Motor neuron (in vitro differentiated cells): ENCODE measurements around the gene PTGR3. TPM values are rescaled to one million over a fixed set of nuclear protein-coding genes. Genes with fewer than 3 reads are reported as not detected.
A peak's percentile ranks its signal among the peaks of the same experiment; 100 is the strongest.

Source experiments
- ATAC-seq, 8 experiments: fragments of 200-7000 bp; cut with Tn5 transposase; replicated peaks in 6 of 8; 2 replicates each; pipeline ENCODE4 v1.8.0; 2021; ENCODE audit warnings: mild to moderate bottlenecking in 8 of 8, moderate library complexity in 8 of 8
- H3K27ac ChIP-seq, 2 donors: fragments of 250-450 bp; sonication (Bioruptor Pico); 2 replicates each; pipeline ENCODE4 v1.9.0; 2021; ENCODE audit warnings: antibody characterized with exemption in 2 of 2, mild to moderate bottlenecking in 2 of 2, moderate library complexity in 1 of 2
- H3K4me1 ChIP-seq, 2 donors: fragments of 250-450 bp; sonication (Bioruptor Pico); replicated peaks in 1 of 2; 2 replicates each; pipeline ENCODE4 v1.6.1; 2021; ENCODE audit warnings: antibody characterized with exemption in 2 of 2, mild to moderate bottlenecking in 2 of 2, moderate library complexity in 1 of 2
- H3K4me3 ChIP-seq, 5 donors: fragments of 250-450 bp; sonication (Bioruptor Pico); 2 replicates each; pipeline ENCODE4 v1.9.0; 2021; ENCODE audit warnings: antibody characterized with exemption in 5 of 5, mild to moderate bottlenecking in 5 of 5, moderate library complexity in 4 of 5
- WGBS, 10 experiments: fragments of 450-650 bp; shearing (Covaris generic); methylation state at CpG; one replicate each; pipeline ENCODE4 v1.0.0; 2022; 5-methylcytosine and 5-hydroxymethylcytosine counted together
- in situ Hi-C, 9 experiments: fragments of 400-800 bp; cut with MboI; loops; one replicate each; pipeline ENCODE4 v1.15.0; 2021; ENCODE audit warnings: low sequenced_read_pairs in 9 of 9, low pct_unique_long_range_greater_than_20kb in 2 of 9; ENCODE audit not compliant: unreplicated experiment in 9 of 9
- total RNA-seq, 8 experiments: library from RNA; unstranded; fragments of 300-600 nt; gene quantifications; 2 replicates each; pipeline versions ENCODE4 v1.2.3 to v1.2.4, GENCODE V29; 2022

PTGR3 gene, protein sequence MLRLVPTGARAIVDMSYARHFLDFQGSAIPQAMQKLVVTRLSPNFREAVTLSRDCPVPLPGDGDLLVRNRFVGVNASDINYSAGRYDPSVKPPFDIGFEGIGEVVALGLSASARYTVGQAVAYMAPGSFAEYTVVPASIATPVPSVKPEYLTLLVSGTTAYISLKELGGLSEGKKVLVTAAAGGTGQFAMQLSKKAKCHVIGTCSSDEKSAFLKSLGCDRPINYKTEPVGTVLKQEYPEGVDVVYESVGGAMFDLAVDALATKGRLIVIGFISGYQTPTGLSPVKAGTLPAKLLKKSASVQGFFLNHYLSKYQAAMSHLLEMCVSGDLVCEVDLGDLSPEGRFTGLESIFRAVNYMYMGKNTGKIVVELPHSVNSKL
- 10 to 100 TPM in 7 of 8 experiments, 1 to 10 TPM in 1; 9.0 to 41.9 (median 25.4) TPM for total RNA-seq

DNA sequence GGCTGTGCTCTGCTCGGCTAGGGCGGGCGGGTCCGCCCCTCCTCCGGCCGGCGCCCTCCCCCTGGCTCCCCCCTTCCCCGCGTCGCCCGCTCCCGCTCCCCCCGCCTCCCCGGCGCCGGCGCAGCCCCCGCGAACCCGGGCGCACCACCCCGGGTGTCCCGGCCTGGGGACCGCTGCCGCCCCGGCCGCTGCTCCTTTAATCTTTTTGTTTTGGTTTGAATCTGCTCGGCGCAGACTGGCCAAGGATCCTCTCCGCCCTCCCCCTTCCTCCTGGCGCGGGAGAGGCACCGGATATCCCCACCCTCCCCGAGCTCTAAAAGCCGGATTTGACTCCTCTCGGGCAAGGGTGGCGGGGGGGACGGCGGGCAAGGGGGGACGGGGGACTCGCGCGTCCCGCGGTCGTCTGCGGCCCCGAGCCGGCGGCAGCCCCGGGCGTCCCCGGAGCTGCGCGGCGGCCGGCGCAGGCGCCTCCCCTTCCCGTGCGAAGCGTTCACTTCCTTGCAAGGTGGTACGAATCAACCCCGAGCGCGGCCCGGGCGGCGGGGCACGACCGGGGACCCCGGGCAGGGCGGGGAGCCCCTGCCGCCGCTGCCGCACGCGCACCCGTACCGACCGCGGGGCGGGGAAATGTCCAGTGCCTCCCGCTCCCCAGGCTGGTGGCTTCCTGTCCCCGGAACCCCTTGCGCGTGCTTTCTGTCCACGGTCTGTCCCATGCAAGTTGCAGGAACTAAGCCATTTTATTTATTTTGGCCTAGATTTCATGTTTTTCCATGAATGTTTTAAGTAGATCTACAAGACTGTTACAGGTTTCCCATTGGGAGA is at the start of gene PTGR3:
Gene PTGR3, minus strand, starts transcription at position 11 of the 822 bp plus-strand sequence. CDS start 81 bp downstream, outside the sequence.
- H3K4me3 ChIP-seq = peak within 1 kb of the TSS; percentile 75 to 96 (median 78)
- peak within 1 kb of the TSS; percentile 94 to 96 for H3K27ac ChIP-seq
- peaks cover 0 to 8% of the 10 kb centered on the region in 2 donors for H3K4me1 ChIP-seq
- WGBS, 10 experiments = 0 to 7% (median 0%) methylated on average over 2 to 4 of the region's 88 CpGs; no CpG with 5 or more reads in 7 of the 10 experiments
- peak; percentile 41 to 68 (median 62) for ATAC-seq
- in situ Hi-C loops = loop anchor here in 6 of 9 experiments (10.0 to 25.0 kb wide), 5 partner anchors 253 to 1053 kb away; no protein-coding TSS in a partner anchor

DNA sequence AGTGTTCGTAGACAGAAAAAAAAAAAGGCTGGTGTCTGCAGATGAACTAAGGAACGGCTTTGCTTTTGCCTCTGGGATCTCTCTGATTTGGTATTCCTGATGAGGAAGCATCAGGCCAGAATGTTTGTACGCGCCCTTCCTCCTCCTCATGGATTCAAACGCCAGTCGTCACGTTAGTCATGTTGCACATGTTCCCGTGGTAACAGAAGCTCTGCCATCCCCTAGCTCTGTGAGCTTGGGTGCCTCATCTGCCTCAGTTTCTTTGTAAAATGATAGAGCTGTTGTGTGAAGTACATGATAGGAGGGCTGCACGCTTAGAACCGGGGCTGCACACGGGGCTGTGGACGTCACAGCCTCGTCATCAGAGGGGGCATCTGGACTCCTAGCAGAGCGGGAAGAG is 48.7 kb upstream of the PTGR3 start:
- 67 to 100% (median 85%) methylated on average over 2 to 9 of the region's 14 CpGs; no CpG with 5 or more reads in 1 of the 10 experiments for WGBS, 10 experiments
- Histone ChIP-seq H3K4me3 (no peak overlapping the region), H3K4me1 (peaks cover 41 to 87% of the 10 kb centered on the region in 2 donors), H3K27ac (no peak overlapping the region)
- ATAC-seq = peak in 3 of 8 experiments; percentile 25 to 26 (median 26)
- in situ Hi-C loops = no loop called here

DNA sequence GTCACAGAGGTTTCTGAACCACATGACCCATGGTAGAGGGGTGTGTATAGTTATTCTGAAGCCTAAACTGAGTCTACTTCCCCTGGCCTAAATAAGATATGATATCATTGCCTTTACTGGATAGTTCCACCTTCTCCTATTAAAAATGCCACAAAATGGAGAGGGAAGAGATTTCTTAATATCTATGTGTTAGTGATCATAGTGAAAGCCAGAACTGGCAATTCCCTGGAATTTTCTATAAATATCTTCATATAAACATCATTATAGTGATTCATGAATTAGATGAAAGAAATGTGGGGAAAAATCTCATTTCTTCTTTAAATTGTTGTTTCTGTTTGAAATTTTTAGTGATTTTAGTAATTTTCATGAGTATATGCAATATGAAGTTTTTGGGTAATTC is 47.4 kb upstream of the PTGR3 start:
- in situ Hi-C loops = no loop called here
- Histone ChIP-seq H3K4me3 (no peak overlapping the region), H3K4me1 (peaks cover 41 to 94% of the 10 kb centered on the region in 2 donors), H3K27ac (no peak overlapping the region)
- no peak for ATAC-seq

DNA sequence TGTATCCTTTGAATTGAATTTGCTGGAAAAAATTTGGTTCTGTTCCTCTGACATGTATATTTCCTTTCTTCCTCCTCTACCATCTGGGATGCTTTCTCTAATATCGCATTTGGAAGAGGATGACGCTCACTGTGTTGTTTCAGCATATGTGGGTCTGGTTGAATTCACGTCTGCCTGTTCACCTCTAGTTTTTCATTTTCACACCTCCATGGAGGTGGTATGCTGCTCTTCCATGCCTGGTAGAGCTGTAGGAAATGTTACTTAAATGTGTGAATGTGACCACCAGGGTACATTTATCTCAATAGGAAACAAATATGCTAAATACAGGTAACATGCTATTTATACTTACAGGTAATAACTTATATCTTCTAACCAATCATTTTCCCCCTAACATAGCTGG is 46.2 kb upstream of the PTGR3 start:
- Histone ChIP-seq H3K27ac (no peak overlapping the region), H3K4me1 (peaks cover 40 to 95% of the 10 kb centered on the region in 2 donors), H3K4me3 (no peak overlapping the region)
- in situ Hi-C loops = no loop called here
- 72 to 100% (median 83%) methylated on average over 1 to 3 of the region's 3 CpGs; no CpG with 5 or more reads in 4 of the 10 experiments for WGBS, 10 experiments
- ATAC-seq = no peak

DNA sequence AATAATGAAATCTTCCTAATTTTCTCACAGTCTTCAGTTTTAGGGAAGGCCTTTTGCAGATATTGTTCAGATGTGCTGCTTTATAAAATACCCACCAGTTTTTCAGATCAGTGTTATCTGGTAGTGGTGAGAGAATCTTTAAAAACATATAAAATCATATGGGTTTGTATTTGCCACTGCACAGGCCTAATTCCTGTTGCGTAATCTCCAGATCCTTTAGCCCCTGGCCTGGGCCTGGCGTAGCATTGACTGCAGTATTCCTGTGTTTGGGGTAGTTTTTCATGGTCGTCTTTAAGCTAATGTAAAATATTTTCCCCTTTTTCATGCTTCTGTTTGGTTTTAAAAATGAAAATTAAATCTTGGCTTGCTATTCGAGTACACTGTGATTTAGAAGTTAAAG is 44.8 kb upstream of the PTGR3 start:
- ATAC-seq = peak; percentile 24 to 65 (median 40)
- no peak overlapping the region for H3K27ac ChIP-seq
- 21 to 100% (median 83%) methylated on average over 1 to 4 of the region's 4 CpGs; no CpG with 5 or more reads in 1 of the 10 experiments for WGBS, 10 experiments
- H3K4me1 ChIP-seq = peaks cover 36 to 89% of the 10 kb centered on the region in 2 donors
- in situ Hi-C loops = no loop called here
- H3K4me3 ChIP-seq = no peak overlapping the region

DNA sequence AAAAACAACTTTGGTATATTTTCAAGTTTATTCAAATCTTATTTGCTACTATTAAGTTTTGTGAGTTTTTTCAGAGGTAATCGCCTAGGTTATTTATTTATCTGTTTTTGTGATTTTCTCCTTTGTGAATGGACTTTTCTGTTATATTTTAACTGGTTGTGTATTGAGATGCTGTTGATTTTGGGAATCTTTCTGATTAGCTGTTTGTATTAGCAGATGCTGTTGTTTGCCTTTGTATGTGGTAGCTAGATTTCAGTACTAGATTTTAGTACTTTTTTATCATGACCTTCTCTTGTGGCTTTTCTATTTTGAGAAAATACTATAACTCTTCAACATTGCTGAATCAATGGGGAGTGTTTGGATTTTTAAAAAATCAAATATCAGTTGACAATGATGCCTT is 44.1 kb upstream of the PTGR3 start:
- no peak overlapping the region for H3K4me3 ChIP-seq
- ATAC-seq = no peak
- WGBS, 10 experiments = 64 to 100% (median 80%) methylated on average over 1 of the region's 1 CpG; no CpG with 5 or more reads in 3 of the 10 experiments
- peaks cover 44 to 89% of the 10 kb centered on the region in 2 donors for H3K4me1 ChIP-seq
- no peak overlapping the region for H3K27ac ChIP-seq
- in situ Hi-C loops = no loop called here

DNA sequence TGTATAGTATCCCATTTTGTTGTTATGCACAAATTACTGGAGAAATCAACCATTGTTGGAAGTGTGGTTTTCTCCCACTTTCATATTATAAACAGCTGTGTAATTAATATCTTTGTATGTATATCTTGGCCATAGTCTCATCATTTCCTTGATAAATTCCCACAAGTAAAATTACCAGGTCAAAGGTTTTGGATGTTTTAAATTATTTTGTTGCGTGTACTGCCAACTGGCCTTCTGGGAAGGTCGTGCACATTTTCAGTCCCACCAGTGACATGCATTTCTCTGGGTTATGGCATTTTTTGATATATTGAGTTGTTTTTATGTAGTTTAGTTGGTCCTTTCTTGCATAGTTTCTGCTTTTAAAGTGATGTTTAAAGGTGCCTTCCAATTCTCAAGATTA is 43.2 kb upstream of the PTGR3 start:
- H3K27ac ChIP-seq = no peak overlapping the region
- 27 to 85% (median 55%) methylated on average over 1 to 2 of the region's 2 CpGs; no CpG with 5 or more reads in 1 of the 10 experiments for WGBS, 10 experiments

DNA sequence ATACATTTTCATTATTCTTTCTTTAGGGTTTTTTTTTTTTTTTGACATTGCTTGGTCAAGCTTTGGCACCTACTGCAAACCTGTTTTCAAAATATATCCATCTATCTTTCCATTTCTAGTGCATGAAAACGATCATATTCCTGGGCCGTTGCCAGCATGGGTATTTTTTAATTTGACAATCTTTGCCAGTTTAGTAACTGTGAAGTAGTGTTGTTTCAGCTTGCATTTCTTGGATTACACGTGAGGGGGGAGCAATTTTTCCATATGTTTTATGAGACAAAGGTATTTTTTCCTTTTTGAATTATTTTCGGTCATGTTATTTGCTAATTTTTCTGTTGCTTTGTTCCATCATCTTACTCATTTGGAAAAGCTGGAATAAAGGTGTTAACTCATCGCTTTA is 42.5 kb upstream of the PTGR3 start:
- in situ Hi-C loops = no loop called here
- no peak overlapping the region for H3K27ac ChIP-seq

More for the DNA sequence above, 43.2 kb upstream of the PTGR3 start:
- in situ Hi-C loops = no loop called here
- ATAC-seq = no peak
- Histone ChIP-seq H3K4me1 (peaks cover 49 to 89% of the 10 kb centered on the region in 2 donors), H3K4me3 (no peak overlapping the region)

DNA sequence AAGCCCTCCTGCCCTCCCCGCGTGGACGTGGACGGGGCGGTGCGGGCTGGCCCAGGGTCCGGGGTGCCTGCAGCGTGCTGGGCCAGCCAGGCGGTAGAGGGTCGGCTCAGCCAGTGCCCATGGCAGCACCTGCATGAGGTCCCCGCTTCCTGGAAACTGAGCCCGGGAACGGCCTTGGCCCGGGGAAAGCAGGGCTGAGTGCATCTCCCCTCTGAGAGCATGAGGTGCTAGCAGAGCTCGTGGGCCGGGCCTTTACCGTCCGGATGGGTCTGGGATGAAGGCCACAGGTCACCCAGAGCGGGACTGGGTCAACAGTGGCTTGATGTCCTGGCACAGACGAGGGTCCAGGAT is 41.5 kb upstream of the PTGR3 start:
- 94 to 100% (median 100%) methylated on average over 1 to 5 of the region's 20 CpGs; no CpG with 5 or more reads in 7 of the 10 experiments for WGBS, 10 experiments
- Histone ChIP-seq H3K27ac (no peak overlapping the region), H3K4me3 (no peak overlapping the region), H3K4me1 (peaks cover 59 to 89% of the 10 kb centered on the region in 2 donors)
- ATAC-seq = peak in 1 of 8 experiments; percentile 24
- in situ Hi-C loops = no loop called here

More for the DNA sequence above, 42.5 kb upstream of the PTGR3 start:
- ATAC-seq = no peak
- Histone ChIP-seq H3K4me1 (peaks cover 56 to 89% of the 10 kb centered on the region in 2 donors), H3K4me3 (no peak overlapping the region)
- 53 to 99% (median 86%) methylated on average over 3 to 5 of the region's 5 CpGs for WGBS, 10 experiments

DNA sequence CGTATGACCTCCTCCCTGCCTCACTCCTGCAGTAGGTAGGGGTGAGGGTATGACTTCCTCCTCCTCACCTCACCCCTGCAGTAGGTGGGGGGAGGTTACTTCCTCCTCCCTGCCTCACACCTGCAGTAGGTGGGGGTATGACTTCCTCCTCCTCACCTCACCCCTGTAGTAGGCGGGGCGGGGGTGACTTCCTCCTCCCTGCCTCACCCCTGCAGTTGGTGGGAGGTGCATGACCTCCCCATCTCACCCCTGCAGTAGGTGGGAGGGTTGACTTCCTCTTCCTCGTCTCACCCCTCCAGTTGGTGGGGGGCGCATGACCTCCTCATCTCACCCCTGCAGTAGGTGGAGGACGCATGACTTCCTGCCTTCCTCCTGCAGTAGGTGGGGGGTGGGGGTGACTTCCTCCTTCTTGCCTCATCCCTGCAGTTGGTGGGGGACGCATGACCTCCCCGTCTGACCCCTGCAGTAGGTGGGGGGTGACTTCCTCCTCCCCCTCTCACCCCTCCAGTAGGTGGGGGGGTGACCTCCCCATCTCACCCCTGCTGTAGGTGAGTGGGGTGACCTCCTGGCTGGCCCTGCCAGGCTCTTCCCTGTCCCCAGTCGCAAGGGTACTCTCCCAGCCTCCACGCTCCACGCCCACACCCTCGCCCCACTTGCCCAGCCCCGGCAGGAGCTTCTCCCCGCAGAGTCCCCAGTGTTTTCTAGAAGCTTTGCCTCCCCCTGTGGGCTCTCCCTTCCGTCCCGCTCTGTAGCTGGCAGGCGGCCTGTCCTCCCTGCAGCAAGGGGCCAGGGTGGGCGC is 40.9 kb upstream of the PTGR3 start:
- no peak overlapping the region for H3K4me3 ChIP-seq
- in situ Hi-C loops = no loop called here
- no peak overlapping the region for H3K27ac ChIP-seq
- ATAC-seq = peak in 2 of 8 experiments; percentile 12 to 18
- WGBS, 10 experiments = 100% methylated on average over 1 to 2 of the region's 18 CpGs; no CpG with 5 or more reads in 8 of the 10 experiments
- H3K4me1 ChIP-seq = peaks cover 58 to 89% of the 10 kb centered on the region in 2 donors

DNA sequence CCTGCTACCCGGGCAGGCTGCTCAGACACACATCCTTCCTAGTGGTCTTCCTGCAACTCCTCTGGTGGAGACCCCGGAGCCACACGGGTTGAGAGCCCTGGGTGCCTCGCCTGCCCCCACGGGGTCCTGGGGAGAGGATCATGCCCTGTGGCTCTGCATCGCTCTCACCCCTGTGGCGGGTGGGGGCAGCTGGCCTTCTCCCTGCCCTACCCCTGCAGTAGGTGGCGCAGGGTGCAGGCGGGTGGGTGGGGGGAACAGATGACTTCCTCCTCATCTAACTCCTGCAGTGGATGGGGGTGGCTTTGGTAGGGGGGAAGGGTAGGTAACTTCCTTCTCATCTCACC is 40.2 kb upstream of the PTGR3 start:
- peak in 2 of 8 experiments; percentile 3 to 5 for ATAC-seq
- 92% methylated on average over 2 of the region's 9 CpGs; no CpG with 5 or more reads in 9 of the 10 experiments for WGBS, 10 experiments
- H3K4me1 ChIP-seq = peaks cover 58 to 89% of the 10 kb centered on the region in 2 donors
- H3K4me3 ChIP-seq = no peak overlapping the region
- in situ Hi-C loops = no loop called here
- peak overlapping the region in 1 of 2 donors; percentile 44 for H3K27ac ChIP-seq

DNA sequence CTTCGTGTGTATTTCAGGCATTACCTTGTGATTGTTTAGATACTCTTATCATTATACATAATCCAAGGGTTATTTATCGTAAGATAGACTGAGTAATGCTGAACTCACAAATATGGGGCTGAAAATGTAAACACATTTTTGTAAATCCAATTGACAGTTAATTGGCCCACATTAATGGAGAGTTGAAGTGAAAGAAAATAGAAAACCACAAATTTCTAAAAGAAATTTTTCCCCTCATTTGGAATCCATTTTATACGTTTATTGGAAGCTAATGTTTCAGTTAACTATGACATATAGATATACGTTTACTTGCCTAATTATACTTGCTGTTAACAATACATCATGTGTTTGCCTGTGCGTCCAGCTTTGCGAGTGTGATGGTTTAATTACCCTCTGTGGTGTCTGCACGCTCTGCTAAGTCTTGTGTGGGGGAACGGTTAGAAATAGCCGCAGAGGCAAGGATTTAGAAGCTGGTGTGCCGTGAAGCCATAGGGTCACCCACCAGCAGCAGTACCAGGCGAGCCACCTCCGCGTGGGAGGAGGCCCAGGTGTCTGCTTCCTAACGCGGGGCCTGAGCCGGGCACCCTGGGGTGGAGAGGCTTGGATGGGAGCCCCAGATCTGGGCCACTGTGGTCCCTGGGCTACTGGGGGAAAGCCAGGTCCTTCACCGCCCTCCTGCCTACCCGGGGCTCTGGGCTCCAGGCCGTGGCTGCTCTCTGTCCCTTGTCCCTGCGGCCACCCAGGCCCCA is 39.7 kb upstream of the PTGR3 start:
- in situ Hi-C loops = no loop called here
- peak in 5 of 8 experiments; percentile 3 to 22 (median 12) for ATAC-seq
- H3K27ac ChIP-seq = peak overlapping the region in 1 of 2 donors; percentile 44

More for the DNA sequence above, 39.7 kb upstream of the PTGR3 start:
- Histone ChIP-seq H3K4me3 (no peak overlapping the region), H3K4me1 (peaks cover 55 to 89% of the 10 kb centered on the region in 2 donors)
- 60 to 92% (median 71%) methylated on average over 1 to 13 of the region's 20 CpGs; no CpG with 5 or more reads in 1 of the 10 experiments for WGBS, 10 experiments
